Measurements from ENCODE around the gene UTP14C. TPM values are rescaled to one million over a fixed set of nuclear protein-coding genes. Genes with fewer than 3 reads are reported as not detected.

UTP14C gene
- total and polyA plus RNA-seq, 2 experiments from 2014 or later = 11.4 to 22.9 TPM

- no peak for TF ChIP-seq ZNF114 (CRISPR knock-in tag; IDR thresholded peaks at IDR 0.05)
- TF ChIP-seq EZH2phosphoT487 (IDR thresholded peaks at IDR 0.05; ENCODE audit: unreplicated experiment) = no peak
- TF ChIP-seq ETS1 (IDR thresholded peaks at IDR 0.05) = no peak
- no peak for TF ChIP-seq ZNF331 (CRISPR knock-in tag; IDR thresholded peaks at IDR 0.05; ENCODE audit: low read depth)
- no peak for TF ChIP-seq CREB1 (CRISPR knock-in tag; IDR thresholded peaks at IDR 0.05; ENCODE audit: low read depth)
- TF ChIP-seq NANOG (IDR thresholded peaks at IDR 0.05; ENCODE audit: borderline replicate concordance) = no peak
- peak in 1 of 2 experiments; percentile 9; a peak in 1 of 4 replicates for TF ChIP-seq CTCF (conservative IDR thresholded peaks at IDR 0.05; ENCODE audit: low read depth in 2 of 2)
- TF ChIP-seq POLR2AphosphoS5 (IDR thresholded peaks at IDR 0.05; ENCODE audit: low read depth) = no peak
- TF ChIP-seq STAT1 (IDR thresholded peaks at IDR 0.05; ENCODE audit: unreplicated experiment) = no peak
- Mint-ChIP-seq H3K9me3 (peaks cover 33% of the 10 kb centered on the region; the same call in 2 of the 3 replicates), H3K4me1 (no peaks in the 10 kb centered on the region), H3K4me3 (no peak overlapping the region), H3K36me3 (ENCODE audit: low read depth) (peaks cover 88% of the 10 kb centered on the region), H3K27ac (no peak overlapping the region), H3K27me3 (ENCODE audit: insufficient read depth, low read depth, poor library complexity) (peaks cover 7% of the 10 kb centered on the region)
- peaks cover 29% of the 10 kb centered on the region for H3K79me2 ChIP-seq (replicated peaks; ENCODE audit: insufficient read depth)
- H2AFZ ChIP-seq = no peak overlapping the region
- H3K9me2 ChIP-seq (ENCODE audit: insufficient read depth) = no peaks in the 10 kb centered on the region
- no peaks in the 10 kb centered on the region for H3K27me3 ChIP-seq (ENCODE audit: insufficient read depth)
- H3K4me1 ChIP-seq (ENCODE audit: insufficient read depth) = no peaks in the 10 kb centered on the region
- H3K27ac ChIP-seq (ENCODE audit: low read depth) = no peak overlapping the region
- peaks cover 38% of the 10 kb centered on the region for H3K36me3 ChIP-seq (ENCODE audit: insufficient read depth)
- ATAC-seq = peak; percentile 91
- no peak overlapping the region for H3K4me2 ChIP-seq
- H3F3A ChIP-seq (replicated peaks; ENCODE audit: low read depth) = no peaks in the 10 kb centered on the region
- no peak overlapping the region for H3K4me3 ChIP-seq
- peaks cover 5% of the 10 kb centered on the region; the same call in 1 of the 2 replicates for H4K20me1 ChIP-seq (replicated peaks; ENCODE audit: insufficient read depth)
- peak; percentile 34 for DNase-seq (ENCODE audit: low spot score)
Observed at GRCh38 chr13:52025475-52026245, 1.2 kb downstream of the UTP14C start.

- H3K27ac Mint-ChIP-seq = no peak overlapping the region; the same call in 1 of the 2 replicates
- ATAC-seq = peak; percentile 90
- Histone ChIP-seq H3F3A (replicated peaks; ENCODE audit: low read depth) (no peaks in the 10 kb centered on the region), H2AFZ (no peak overlapping the region), H3K4me2 (no peak overlapping the region), H3K79me2 (replicated peaks; ENCODE audit: insufficient read depth) (peaks cover 29% of the 10 kb centered on the region), H3K9me2 (ENCODE audit: insufficient read depth) (no peaks in the 10 kb centered on the region), H3K4me1 (ENCODE audit: insufficient read depth) (no peaks in the 10 kb centered on the region), H3K36me3 (ENCODE audit: insufficient read depth) (peaks cover 32% of the 10 kb centered on the region; the same call in 1 of the 2 replicates), H3K27ac (ENCODE audit: low read depth) (no peak overlapping the region), H4K20me1 (replicated peaks; ENCODE audit: insufficient read depth) (peaks cover 5% of the 10 kb centered on the region; the same call in 1 of the 2 replicates), H3K4me3 (no peak overlapping the region), H3K27me3 (ENCODE audit: insufficient read depth) (no peaks in the 10 kb centered on the region)
- H3K4me3 Mint-ChIP-seq = no peak overlapping the region
- peaks cover 85% of the 10 kb centered on the region for H3K36me3 Mint-ChIP-seq (ENCODE audit: low read depth)
- no peak for TF ChIP-seq REST (IDR thresholded peaks at IDR 0.05; ENCODE audit: unreplicated experiment)
- peak; percentile 42 to 52 for TF ChIP-seq CTCF (conservative IDR thresholded peaks at IDR 0.05; ENCODE audit: low read depth in 2 of 2)
- DNase-seq (ENCODE audit: low spot score) = peak; percentile 55
- H3K4me1 Mint-ChIP-seq = no peaks in the 10 kb centered on the region
- H3K9me3 Mint-ChIP-seq = peaks cover 36% of the 10 kb centered on the region; the same call in 2 of the 3 replicates
- H3K27me3 Mint-ChIP-seq (ENCODE audit: insufficient read depth, low read depth, poor library complexity) = peaks cover 7% of the 10 kb centered on the region
Observed at GRCh38 chr13:52026246-52026626, 1.7 kb downstream of the UTP14C start.
